Esophagus muscularis mucosa (tissue), 4 donors: ENCODE data around the gene SLC35D3. TPM values are rescaled to one million over a fixed set of nuclear protein-coding genes. Genes with fewer than 3 reads are reported as not detected.
"Not testable (repeated sequence)": the region's sequence is repeated elsewhere in the genome, so short reads cannot be mapped to it uniquely, and the experiment has no call there.

Source experiments
- DNase-seq: peaks from one replicate; pipeline ENCODE4 v3.0.0-alpha.2; 2017; ENCODE audit errors: extremely low spot score
- H3K27ac ChIP-seq, 4 donors: fragments of 200-600 bp; sonication (generic); replicated peaks in 1 of 4; 1 replicate in 3 of 4; 2 replicates in 1 of 4; pipeline ENCODE4 v1.5.1; 2016 to 2019; ENCODE audit warnings: mild to moderate bottlenecking in 1 of 4
- H3K27me3 ChIP-seq, 4 donors: fragments of 200-600 bp; sonication (generic); one replicate each; pipeline versions ENCODE4 v1.5.1 to v1.6.0; 2016 to 2019
- H3K36me3 ChIP-seq, 4 donors: fragments of 200-600 bp; sonication (generic); one replicate each; pipeline ENCODE4 v1.5.1; 2016 to 2019
- H3K4me1 ChIP-seq, 4 donors: fragments of 200-600 bp; sonication (generic); one replicate each; pipeline ENCODE4 v1.5.1; 2016 to 2019
- H3K4me3 ChIP-seq, 4 donors: fragments of 200-600 bp; sonication (generic); 1 replicate in 2 of 4; 2 replicates in 2 of 4; pipeline ENCODE4 v1.5.1; 2016 to 2019; ENCODE audit warnings: mild to moderate bottlenecking in 4 of 4, moderate library complexity in 1 of 4
- H3K9me3 ChIP-seq, 4 donors: fragments of 200-600 bp; sonication (generic); 1 replicate in 3 of 4; 2 replicates in 1 of 4; pipeline ENCODE4 v1.5.1; 2016 to 2019
- CTCF ChIP-seq, 3 experiments: fragments of 200-600 bp in 2 of 3; fragments of 450-650 bp in 1 of 3; sonication (generic) in 2 of 3; IDR thresholded peaks; one replicate each; pipeline ENCODE4 v1.5.1; 2017 to 2019; ENCODE audit warnings: antibody characterized with exemption in 3 of 3, mild to moderate bottlenecking in 2 of 3, moderate library complexity in 1 of 3
- EP300 ChIP-seq: sonication (generic); formaldehyde crosslinking; IDR thresholded peaks from one replicate; pipeline ENCODE4 v1.6.1; 2017; ENCODE audit warnings: antibody characterized with exemption
- POLR2A ChIP-seq: fragments of 450-650 bp; IDR thresholded peaks from one replicate; pipeline ENCODE4 v1.6.1; 2017; ENCODE audit warnings: antibody characterized with exemption, moderate library complexity, mild to moderate bottlenecking, low read depth
- POLR2AphosphoS5 ChIP-seq, 2 donors: sonication (generic); formaldehyde crosslinking; IDR thresholded peaks; one replicate each; pipeline ENCODE4 v1.6.1; 2017; ENCODE audit warnings: antibody characterized with exemption in 2 of 2
- WGBS: methylation state at CpG from one replicate; pipeline ENCODE4 v1.1.5; 2018; 5-methylcytosine and 5-hydroxymethylcytosine counted together
- intact Hi-C: fragments of 100-400 bp; cut with DNase I; formaldehyde crosslinking; loops from one replicate; pipeline ENCODE4 v1.15.1; 2023
- total RNA-seq, 4 donors: library from RNA; depleted of rRNA; stranded (reverse); fragments of >200 nt; gene quantifications; one replicate each; pipeline versions ENCODE4 v1.1.0 to v1.2.1, GENCODE V29; 2016

The SLC35D3 gene
- total RNA-seq, 4 donors from 2014 or later = 0.11 to 0.42 (median 0.17) TPM; not detected in 1

GRCh38 chr6:136956590-136957544, 34.8 kb downstream of the SLC35D3 start:
- Histone ChIP-seq H3K27ac (no peak overlapping the region), H3K4me1 (no peaks in the 10 kb centered on the region), H3K27me3 (peaks cover 0 to 20% (median 0%) of the 10 kb centered on the region in 4 donors), H3K9me3 (no peaks in the 10 kb centered on the region), H3K36me3 (no peaks in the 10 kb centered on the region), H3K4me3 (no peak overlapping the region)
- TF ChIP-seq CTCF (IDR thresholded peaks at IDR 0.05) (no peak), EP300 (no peak), POLR2A (no peak), POLR2AphosphoS5 (IDR thresholded peaks at IDR 0.05) (no peak)
- 58% methylated on average over 14 of the region's 14 CpGs for WGBS
- intact Hi-C loops = no loop called here
- no peak for DNase-seq

- Histone ChIP-seq H3K4me3 (no peak overlapping the region), H3K27ac (no peak overlapping the region), H3K4me1 (no peaks in the 10 kb centered on the region), H3K36me3 (no peaks in the 10 kb centered on the region), H3K9me3 (no peaks in the 10 kb centered on the region), H3K27me3 (peaks cover 0 to 20% (median 0%) of the 10 kb centered on the region in 4 donors)
- no peak for DNase-seq
- no peak for TF ChIP-seq CTCF (IDR thresholded peaks at IDR 0.05)
- no peak for TF ChIP-seq EP300
- TF ChIP-seq POLR2A = no peak
- no peak for TF ChIP-seq POLR2AphosphoS5 (IDR thresholded peaks at IDR 0.05)
- intact Hi-C loops = no loop called here
- 95% methylated on average over 5 of the region's 5 CpGs for WGBS
Observed at GRCh38 chr6:136958168-136958567, 36.1 kb downstream of the SLC35D3 start.

GRCh38 chr6:136959471-136959891, 37.4 kb downstream of the SLC35D3 start:
- intact Hi-C loops = no loop called here
- Histone ChIP-seq H3K27ac (no peak overlapping the region), H3K4me3 (no peak overlapping the region), H3K27me3 (peaks cover 0 to 20% (median 0%) of the 10 kb centered on the region in 4 donors), H3K36me3 (no peaks in the 10 kb centered on the region), H3K9me3 (no peaks in the 10 kb centered on the region), H3K4me1 (no peaks in the 10 kb centered on the region)
- WGBS = 44% methylated on average over 7 of the region's 14 CpGs
- TF ChIP-seq POLR2A (no peak), POLR2AphosphoS5 (IDR thresholded peaks at IDR 0.05) (no peak), CTCF (IDR thresholded peaks at IDR 0.05) (no peak), EP300 (no peak)
- DNase-seq = no peak

GRCh38 chr6:136959935-136960334, 37.8 kb downstream of the SLC35D3 start:
- H3K4me1 ChIP-seq, H3K27ac ChIP-seq, H3K36me3 ChIP-seq, H3K4me3 ChIP-seq, DNase-seq, H3K9me3 ChIP-seq, intact Hi-C loops: not testable (repeated sequence)
- 89% methylated on average over 6 of the region's 6 CpGs for WGBS
- peaks cover 0 to 20% (median 0%) of the 10 kb centered on the region in 4 donors for H3K27me3 ChIP-seq

GRCh38 chr6:136960781-136961180, 38.7 kb downstream of the SLC35D3 start:
- TF ChIP-seq EP300 (no peak), CTCF (IDR thresholded peaks at IDR 0.05) (no peak), POLR2A (no peak), POLR2AphosphoS5 (IDR thresholded peaks at IDR 0.05) (no peak)
- 84% methylated on average over 3 of the region's 3 CpGs for WGBS
- peaks cover 0 to 20% (median 0%) of the 10 kb centered on the region in 4 donors for H3K27me3 ChIP-seq
- no peak overlapping the region for H3K4me3 ChIP-seq
- no peaks in the 10 kb centered on the region for H3K36me3 ChIP-seq
- H3K9me3 ChIP-seq = no peaks in the 10 kb centered on the region
- intact Hi-C loops = no loop called here
- no peaks in the 10 kb centered on the region for H3K4me1 ChIP-seq
- DNase-seq = no peak
- no peak overlapping the region for H3K27ac ChIP-seq
